Esophagus squamous epithelium (tissue), 4 donors: ENCODE results near the gene ACTL7A.

Source experiments
- CTCF ChIP-seq, 6 experiments: fragments of 450-650 bp in 4 of 6; fragments of 200-600 bp in 2 of 6; sonication (generic) in 2 of 6; IDR thresholded peaks; one replicate each; pipeline ENCODE4 v1.5.1; 2016 to 2019; ENCODE audit warnings: antibody characterized with exemption in 6 of 6, mild to moderate bottlenecking in 4 of 6, moderate library complexity in 4 of 6
- POLR2A ChIP-seq, 4 donors: fragments of 450-650 bp; IDR thresholded peaks; one replicate each; pipeline ENCODE4 v1.6.1; 2017; ENCODE audit warnings: antibody characterized with exemption in 4 of 4, mild to moderate bottlenecking in 4 of 4, moderate library complexity in 3 of 4

DNA sequence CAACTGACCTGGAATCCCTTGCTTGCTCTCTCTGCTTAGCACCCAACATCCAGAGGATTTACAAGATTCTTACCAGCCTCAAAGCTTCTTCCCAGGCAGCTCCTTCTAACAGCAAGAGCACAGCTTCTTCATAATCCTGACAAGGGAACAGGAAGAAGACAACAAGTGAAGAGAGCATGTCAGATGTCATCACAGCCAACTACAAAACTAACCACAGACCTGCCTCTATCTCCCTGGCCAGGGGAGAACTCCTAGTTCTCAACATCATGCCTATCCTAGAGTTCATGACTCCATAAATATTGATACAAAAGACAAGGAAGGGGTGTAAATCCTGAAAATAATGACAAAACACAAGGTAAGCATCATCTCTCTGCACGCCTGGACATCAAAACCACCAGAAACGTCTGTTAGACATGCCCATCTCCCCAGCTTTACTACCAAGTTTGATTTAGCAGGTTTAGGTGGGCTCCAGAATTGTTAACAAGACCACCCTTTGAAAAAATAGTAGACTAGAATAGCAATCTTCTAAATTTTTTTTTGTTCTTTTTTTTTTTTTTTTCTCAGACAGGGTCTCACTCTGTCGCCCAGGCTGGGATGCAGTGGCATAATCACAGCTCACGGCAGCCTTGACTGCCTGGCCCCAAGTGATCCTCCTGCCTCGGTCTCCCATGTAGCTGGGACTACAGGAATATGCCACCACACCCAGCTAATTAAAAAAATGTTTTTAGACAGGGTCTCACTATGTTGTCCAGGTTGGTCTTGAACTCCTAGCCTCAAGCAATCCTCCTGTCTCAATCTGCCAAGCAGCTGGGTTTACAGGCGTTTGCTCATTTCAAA, 20.2 kb downstream of the ACTL7A start:
- TF ChIP-seq CTCF (IDR thresholded peaks at IDR 0.05), result no peak
- TF ChIP-seq POLR2A (IDR thresholded peaks at IDR 0.05), result no peak
